Liver (tissue), 9 donors: Measurements from ENCODE around the gene ST6GALNAC3. TPM values are rescaled to one million over a fixed set of nuclear protein-coding genes. Genes with fewer than 3 reads are reported as not detected.

Experiments used
- DNase-seq: peaks from one replicate; pipeline ENCODE4 v3.0.0-alpha.2; 2017; ENCODE audit warnings: low spot score
- H3K27ac ChIP-seq, 2 donors: one replicate each; pipeline ENCODE4 v1.7.0; 2013; ENCODE audit warnings: inconsistent platforms in 2 of 2, low read length in 2 of 2, control low read depth in 1 of 2, low read depth in 1 of 2, mild to moderate bottlenecking in 1 of 2
- H3K27me3 ChIP-seq, 4 donors: one replicate each; pipeline versions ENCODE4 v1.6.1 to v1.7.0; 2013; ENCODE audit warnings: low read length in 3 of 4, inconsistent platforms in 1 of 4, mild to moderate bottlenecking in 1 of 4, moderate library complexity in 1 of 4; ENCODE audit not compliant: control insufficient read depth in 4 of 4, insufficient read depth in 4 of 4
- H3K36me3 ChIP-seq, 4 donors: one replicate each; pipeline versions ENCODE4 v1.6.1 to v1.7.0; 2013; ENCODE audit warnings: low read length in 3 of 4, mild to moderate bottlenecking in 3 of 4, low read depth in 1 of 4, moderate library complexity in 1 of 4; ENCODE audit not compliant: control insufficient read depth in 4 of 4, insufficient read depth in 3 of 4
- H3K4me1 ChIP-seq, 4 donors: one replicate each; pipeline versions ENCODE4 v1.6.1 to v1.7.0; 2013; ENCODE audit warnings: low read length in 3 of 4, mild to moderate bottlenecking in 3 of 4, moderate library complexity in 1 of 4; ENCODE audit not compliant: control insufficient read depth in 4 of 4, insufficient read depth in 4 of 4
- H3K4me3 ChIP-seq, 3 donors: one replicate each; pipeline versions ENCODE4 v1.6.1 to v1.7.0; 2013; ENCODE audit warnings: low read length in 3 of 3, control low read depth in 1 of 3, low read depth in 1 of 3, mild to moderate bottlenecking in 1 of 3
- H3K9ac ChIP-seq, 2 donors: one replicate each; pipeline ENCODE4 v1.7.0; 2013; ENCODE audit warnings: low read length in 2 of 2, mild to moderate bottlenecking in 2 of 2, moderate library complexity in 2 of 2, control low read depth in 1 of 2, low read depth in 1 of 2
- H3K9me3 ChIP-seq, 4 donors: one replicate each; pipeline versions ENCODE4 v1.6.1 to v1.7.0; 2013; ENCODE audit warnings: low read length in 3 of 4; ENCODE audit not compliant: control insufficient read depth in 4 of 4
- EGR1 ChIP-seq, 2 donors: IDR thresholded peaks; 2 replicates each; pipeline ENCODE4 v1.6.1; 2016 to 2018; ENCODE audit warnings: antibody characterized with exemption in 2 of 2, low read depth in 2 of 2
- FOXA1 ChIP-seq: IDR thresholded peaks from 2 replicates; pipeline ENCODE4 v1.6.1; 2016; ENCODE audit warnings: antibody characterized with exemption
- FOXA2 ChIP-seq: IDR thresholded peaks from 2 replicates; pipeline ENCODE4 v1.6.1; 2016; ENCODE audit warnings: antibody characterized with exemption
- GABPA ChIP-seq, 2 donors: IDR thresholded peaks in 1 of 2; conservative IDR thresholded peaks in 1 of 2; 2 replicates each; pipeline ENCODE4 v1.6.1; 2016; ENCODE audit warnings: antibody characterized with exemption in 2 of 2, mild to moderate bottlenecking in 1 of 2, moderate library complexity in 1 of 2
- HNF4A ChIP-seq, 2 donors: conservative IDR thresholded peaks; 2 replicates each; pipeline ENCODE4 v1.6.1; 2016; ENCODE audit warnings: antibody characterized with exemption in 2 of 2, mild to moderate bottlenecking in 2 of 2
- HNF4G ChIP-seq: IDR thresholded peaks from 2 replicates; pipeline ENCODE4 v1.6.1; 2016; ENCODE audit warnings: antibody characterized with exemption
- JUND ChIP-seq, 2 donors: IDR thresholded peaks; 2 replicates each; pipeline ENCODE4 v1.6.1; 2016; ENCODE audit warnings: antibody characterized with exemption in 2 of 2
- RAD21 ChIP-seq, 2 donors: IDR thresholded peaks; 2 replicates each; pipeline ENCODE4 v1.6.1; 2016; ENCODE audit warnings: antibody characterized with exemption in 2 of 2, mild to moderate bottlenecking in 2 of 2
- RXRA ChIP-seq, 2 donors: IDR thresholded peaks; 2 replicates each; pipeline ENCODE4 v1.6.1; 2017 to 2018; ENCODE audit warnings: antibody characterized with exemption in 2 of 2, mild to moderate bottlenecking in 1 of 2
- SP1 ChIP-seq: IDR thresholded peaks from 2 replicates; pipeline ENCODE4 v1.6.1; 2018; ENCODE audit warnings: antibody characterized with exemption, mild to moderate bottlenecking
- TAF1 ChIP-seq: conservative IDR thresholded peaks from 2 replicates; pipeline ENCODE4 v1.6.1; 2016; ENCODE audit warnings: antibody characterized with exemption, mild to moderate bottlenecking
- YY1 ChIP-seq: IDR thresholded peaks from 2 replicates; pipeline ENCODE4 v1.6.1; 2016; ENCODE audit warnings: antibody characterized with exemption, mild to moderate bottlenecking
- WGBS: extraction: QIAGEN DNeasy Blood & Tissue Kit; methylation state at CpG from one replicate; pipeline ENCODE4 v1.1.7; 2013; 5-methylcytosine and 5-hydroxymethylcytosine counted together
- polyA plus RNA-seq, 2 donors: library from polyadenylated mRNA; stranded (reverse) in 1 of 2; unstranded in 1 of 2; fragments of 200-250 nt in 1 of 2; fragments of >200 nt in 1 of 2; fragmentation: Nextera tagmentation in 1 of 2; extraction: Ambion mirVana in 1 of 2; gene quantifications; one replicate each; pipeline versions ENCODE4 v1.2.1 to v1.2.3, GENCODE V29; 2013 to 2015
- total RNA-seq, 2 donors: library from RNA; depleted of rRNA; stranded (reverse); fragments of >200 nt; gene quantifications; one replicate each; pipeline ENCODE4 v1.2.3, GENCODE V29; 2014
- TF ChIP-seq, protein P1 (sequence below): IDR thresholded peaks from 2 replicates; pipeline ENCODE4 v1.6.1; 2016; ENCODE audit warnings: antibody characterized with exemption
- TF ChIP-seq, protein P2 (sequence below): IDR thresholded peaks from 2 replicates; pipeline ENCODE4 v1.6.1; 2016; ENCODE audit warnings: antibody characterized with exemption
- TF ChIP-seq, protein P3 (sequence below): IDR thresholded peaks from 2 replicates; pipeline ENCODE4 v1.6.1; 2016; ENCODE audit warnings: antibody characterized with exemption
- TF ChIP-seq, protein P4 (sequence below): fragments of 150-350 bp; IDR thresholded peaks from 2 replicates; pipeline ENCODE4 v1.5.1; 2017; ENCODE audit warnings: improper control_type of control experiment, low read depth, low read length; ENCODE audit not compliant: missing input control
- TF ChIP-seq, protein P5 (sequence below): IDR thresholded peaks from 2 replicates; pipeline ENCODE4 v1.6.1; 2016; ENCODE audit warnings: antibody characterized with exemption, mild to moderate bottlenecking
- donor health status: healthy.
- donor health status: healthy.
- donor health status: healthy.
- donor health status: healthy.
- donor health status: healthy.

Gene ST6GALNAC3
- total and polyA plus RNA-seq, 4 donors: 1.2 to 5.0 (median 3.2) TPM

DNA sequence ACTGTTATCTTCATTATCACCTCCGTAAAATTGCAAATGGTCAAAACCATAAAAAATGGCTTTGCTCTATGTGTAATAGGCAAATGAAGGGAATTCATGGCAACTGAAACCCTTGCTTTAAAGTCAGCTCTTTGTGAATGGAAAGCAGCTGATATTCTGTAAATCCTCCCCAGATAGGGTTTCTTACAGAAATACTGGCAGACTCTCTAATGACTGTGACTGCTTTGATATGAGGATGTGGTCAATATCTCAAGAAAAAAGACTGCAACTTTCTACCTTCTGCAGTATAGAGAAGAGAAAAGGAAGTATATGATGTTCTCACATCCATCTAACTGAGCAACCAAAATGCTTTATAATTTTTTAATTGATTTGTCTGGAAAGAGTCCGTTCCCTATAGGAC, 193.1 kb downstream of the ST6GALNAC3 start:
- peaks cover 0 to 5% (median 0%) of the 10 kb centered on the region in 4 donors for H3K4me1 ChIP-seq
- no peaks in the 10 kb centered on the region for H3K27me3 ChIP-seq
- DNase-seq: no peak
- H3K9ac ChIP-seq: no peak overlapping the region
- no peaks in the 10 kb centered on the region for H3K9me3 ChIP-seq
- TF ChIP-seq RAD21 (IDR thresholded peaks at IDR 0.05) (no peak), FOXA2 (no peak), HNF4G (no peak), HNF4A (conservative IDR thresholded peaks at IDR 0.05) (no peak), GABPA (IDR thresholded peaks at IDR 0.05 in 1 of 2, conservative IDR thresholded peaks at IDR 0.05 in 1 of 2) (no peak), TAF1 (no peak), EGR1 (IDR thresholded peaks at IDR 0.05; ENCODE audit: low read depth in 2 of 2) (no peak), YY1 (no peak), JUND (IDR thresholded peaks at IDR 0.05) (no peak), SP1 (no peak), FOXA1 (no peak), RXRA (IDR thresholded peaks at IDR 0.05) (no peak)
- TF ChIP-seq, protein P1, sequence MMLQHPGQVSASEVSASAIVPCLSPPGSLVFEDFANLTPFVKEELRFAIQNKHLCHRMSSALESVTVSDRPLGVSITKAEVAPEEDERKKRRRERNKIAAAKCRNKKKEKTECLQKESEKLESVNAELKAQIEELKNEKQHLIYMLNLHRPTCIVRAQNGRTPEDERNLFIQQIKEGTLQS: no peak
- TF ChIP-seq, protein P2, sequence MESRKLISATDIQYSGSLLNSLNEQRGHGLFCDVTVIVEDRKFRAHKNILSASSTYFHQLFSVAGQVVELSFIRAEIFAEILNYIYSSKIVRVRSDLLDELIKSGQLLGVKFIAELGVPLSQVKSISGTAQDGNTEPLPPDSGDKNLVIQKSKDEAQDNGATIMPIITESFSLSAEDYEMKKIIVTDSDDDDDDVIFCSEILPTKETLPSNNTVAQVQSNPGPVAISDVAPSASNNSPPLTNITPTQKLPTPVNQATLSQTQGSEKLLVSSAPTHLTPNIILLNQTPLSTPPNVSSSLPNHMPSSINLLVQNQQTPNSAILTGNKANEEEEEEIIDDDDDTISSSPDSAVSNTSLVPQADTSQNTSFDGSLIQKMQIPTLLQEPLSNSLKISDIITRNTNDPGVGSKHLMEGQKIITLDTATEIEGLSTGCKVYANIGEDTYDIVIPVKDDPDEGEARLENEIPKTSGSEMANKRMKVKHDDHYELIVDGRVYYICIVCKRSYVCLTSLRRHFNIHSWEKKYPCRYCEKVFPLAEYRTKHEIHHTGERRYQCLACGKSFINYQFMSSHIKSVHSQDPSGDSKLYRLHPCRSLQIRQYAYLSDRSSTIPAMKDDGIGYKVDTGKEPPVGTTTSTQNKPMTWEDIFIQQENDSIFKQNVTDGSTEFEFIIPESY: no peak
- TF ChIP-seq, protein P3, sequence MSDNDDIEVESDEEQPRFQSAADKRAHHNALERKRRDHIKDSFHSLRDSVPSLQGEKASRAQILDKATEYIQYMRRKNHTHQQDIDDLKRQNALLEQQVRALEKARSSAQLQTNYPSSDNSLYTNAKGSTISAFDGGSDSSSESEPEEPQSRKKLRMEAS: no peak
- TF ChIP-seq, protein P4, sequence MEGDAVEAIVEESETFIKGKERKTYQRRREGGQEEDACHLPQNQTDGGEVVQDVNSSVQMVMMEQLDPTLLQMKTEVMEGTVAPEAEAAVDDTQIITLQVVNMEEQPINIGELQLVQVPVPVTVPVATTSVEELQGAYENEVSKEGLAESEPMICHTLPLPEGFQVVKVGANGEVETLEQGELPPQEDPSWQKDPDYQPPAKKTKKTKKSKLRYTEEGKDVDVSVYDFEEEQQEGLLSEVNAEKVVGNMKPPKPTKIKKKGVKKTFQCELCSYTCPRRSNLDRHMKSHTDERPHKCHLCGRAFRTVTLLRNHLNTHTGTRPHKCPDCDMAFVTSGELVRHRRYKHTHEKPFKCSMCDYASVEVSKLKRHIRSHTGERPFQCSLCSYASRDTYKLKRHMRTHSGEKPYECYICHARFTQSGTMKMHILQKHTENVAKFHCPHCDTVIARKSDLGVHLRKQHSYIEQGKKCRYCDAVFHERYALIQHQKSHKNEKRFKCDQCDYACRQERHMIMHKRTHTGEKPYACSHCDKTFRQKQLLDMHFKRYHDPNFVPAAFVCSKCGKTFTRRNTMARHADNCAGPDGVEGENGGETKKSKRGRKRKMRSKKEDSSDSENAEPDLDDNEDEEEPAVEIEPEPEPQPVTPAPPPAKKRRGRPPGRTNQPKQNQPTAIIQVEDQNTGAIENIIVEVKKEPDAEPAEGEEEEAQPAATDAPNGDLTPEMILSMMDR: no peak
- TF ChIP-seq, protein P5, sequence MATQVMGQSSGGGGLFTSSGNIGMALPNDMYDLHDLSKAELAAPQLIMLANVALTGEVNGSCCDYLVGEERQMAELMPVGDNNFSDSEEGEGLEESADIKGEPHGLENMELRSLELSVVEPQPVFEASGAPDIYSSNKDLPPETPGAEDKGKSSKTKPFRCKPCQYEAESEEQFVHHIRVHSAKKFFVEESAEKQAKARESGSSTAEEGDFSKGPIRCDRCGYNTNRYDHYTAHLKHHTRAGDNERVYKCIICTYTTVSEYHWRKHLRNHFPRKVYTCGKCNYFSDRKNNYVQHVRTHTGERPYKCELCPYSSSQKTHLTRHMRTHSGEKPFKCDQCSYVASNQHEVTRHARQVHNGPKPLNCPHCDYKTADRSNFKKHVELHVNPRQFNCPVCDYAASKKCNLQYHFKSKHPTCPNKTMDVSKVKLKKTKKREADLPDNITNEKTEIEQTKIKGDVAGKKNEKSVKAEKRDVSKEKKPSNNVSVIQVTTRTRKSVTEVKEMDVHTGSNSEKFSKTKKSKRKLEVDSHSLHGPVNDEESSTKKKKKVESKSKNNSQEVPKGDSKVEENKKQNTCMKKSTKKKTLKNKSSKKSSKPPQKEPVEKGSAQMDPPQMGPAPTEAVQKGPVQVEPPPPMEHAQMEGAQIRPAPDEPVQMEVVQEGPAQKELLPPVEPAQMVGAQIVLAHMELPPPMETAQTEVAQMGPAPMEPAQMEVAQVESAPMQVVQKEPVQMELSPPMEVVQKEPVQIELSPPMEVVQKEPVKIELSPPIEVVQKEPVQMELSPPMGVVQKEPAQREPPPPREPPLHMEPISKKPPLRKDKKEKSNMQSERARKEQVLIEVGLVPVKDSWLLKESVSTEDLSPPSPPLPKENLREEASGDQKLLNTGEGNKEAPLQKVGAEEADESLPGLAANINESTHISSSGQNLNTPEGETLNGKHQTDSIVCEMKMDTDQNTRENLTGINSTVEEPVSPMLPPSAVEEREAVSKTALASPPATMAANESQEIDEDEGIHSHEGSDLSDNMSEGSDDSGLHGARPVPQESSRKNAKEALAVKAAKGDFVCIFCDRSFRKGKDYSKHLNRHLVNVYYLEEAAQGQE: no peak
- WGBS: 81% methylated on average over 2 of the region's 2 CpGs
- H3K27ac ChIP-seq: no peak overlapping the region
- no peak overlapping the region for H3K4me3 ChIP-seq
- no peaks in the 10 kb centered on the region for H3K36me3 ChIP-seq

DNA sequence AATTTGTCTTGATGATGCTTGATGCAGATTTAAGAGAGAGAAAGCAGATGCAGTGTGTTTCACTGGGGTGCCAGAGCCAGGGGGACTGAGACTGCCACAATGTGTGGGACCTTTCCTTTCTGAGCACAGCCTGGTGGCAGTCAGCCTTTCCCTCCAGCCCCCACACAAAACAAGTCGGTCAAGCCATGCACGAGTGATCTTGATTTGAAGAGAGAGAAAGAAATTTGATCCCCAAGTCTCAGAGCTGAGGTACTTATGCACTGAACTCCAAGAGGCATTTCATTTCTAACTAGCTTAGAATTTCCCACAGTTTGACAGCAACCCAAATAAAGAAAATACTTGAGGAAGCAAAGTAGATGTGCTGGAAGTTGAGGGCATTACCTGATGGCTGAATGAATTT, 193.8 kb downstream of the ST6GALNAC3 start:
- H3K36me3 ChIP-seq: no peaks in the 10 kb centered on the region
- 37% methylated on average over 2 of the region's 2 CpGs for WGBS
- DNase-seq: no peak
- no peaks in the 10 kb centered on the region for H3K27me3 ChIP-seq
- TF ChIP-seq JUND (IDR thresholded peaks at IDR 0.05) (no peak), EGR1 (IDR thresholded peaks at IDR 0.05; ENCODE audit: low read depth in 2 of 2) (no peak), FOXA1 (no peak), SP1 (no peak), FOXA2 (no peak), HNF4G (no peak), TAF1 (no peak)
- TF ChIP-seq, protein P1: no peak
- TF ChIP-seq, protein P3: no peak
- no peak overlapping the region for H3K27ac ChIP-seq
- no peak overlapping the region for H3K9ac ChIP-seq
- H3K4me1 ChIP-seq: peaks cover 0 to 5% (median 0%) of the 10 kb centered on the region in 4 donors
- H3K9me3 ChIP-seq: no peaks in the 10 kb centered on the region
- no peak overlapping the region for H3K4me3 ChIP-seq
